Measurements from ENCODE around the gene SNAPC5.
"Not testable (repeated sequence)": the region's sequence is repeated elsewhere in the genome, so short reads cannot be mapped to it uniquely, and the experiment has no call there.

The SNAPC5 gene

GRCh38 chr15:66489179-66489791 is 8.3 kb downstream of the SNAPC5 start:
- DNase-seq (ENCODE audit: low read depth), result no peak

- no peak for DNase-seq (ENCODE audit: low read depth)
Observed at GRCh38 chr15:66488525-66488924, 9.0 kb downstream of the SNAPC5 start.

GRCh38 chr15:66486887-66487286 is 10.7 kb downstream of the SNAPC5 start:
- no peak for DNase-seq (ENCODE audit: low read depth)

- DNase-seq (ENCODE audit: low read depth), result no peak
Observed at GRCh38 chr15:66484539-66485112, 12.9 kb downstream of the SNAPC5 start.

GRCh38 chr15:66483131-66483566 is 14.4 kb downstream of the SNAPC5 start:
- DNase-seq (ENCODE audit: low read depth), result no peak

- no peak for DNase-seq (ENCODE audit: low read depth)
Observed at GRCh38 chr15:66482539-66482938, 15.0 kb downstream of the SNAPC5 start.

- no peak for DNase-seq (ENCODE audit: low read depth)
Observed at GRCh38 chr15:66481107-66481856, 16.3 kb downstream of the SNAPC5 start.

- no peak for DNase-seq (ENCODE audit: low read depth)
Observed at GRCh38 chr15:66480267-66480666, 17.3 kb downstream of the SNAPC5 start.

- DNase-seq (ENCODE audit: low read depth), result no peak
Observed at GRCh38 chr15:66477011-66477410, 20.6 kb downstream of the SNAPC5 start.

GRCh38 chr15:66476535-66476934 is 21.0 kb downstream of the SNAPC5 start:
- no peak for DNase-seq (ENCODE audit: low read depth)

- DNase-seq (ENCODE audit: low read depth), result no peak
Observed at GRCh38 chr15:66474963-66475362, 22.6 kb downstream of the SNAPC5 start.

GRCh38 chr15:66474135-66474534 is 23.4 kb downstream of the SNAPC5 start:
- no peak for DNase-seq (ENCODE audit: low read depth)

GRCh38 chr15:66472176-66472999 is 25.2 kb downstream of the SNAPC5 start:
- no peak for DNase-seq (ENCODE audit: low read depth)

GRCh38 chr15:66470825-66471224 is 26.7 kb downstream of the SNAPC5 start:
- not testable (repeated sequence) for DNase-seq (ENCODE audit: low read depth)

- DNase-seq (ENCODE audit: low read depth), result not testable (repeated sequence)
Observed at GRCh38 chr15:66467162-66468040, 30.2 kb downstream of the SNAPC5 start.

GRCh38 chr15:66465294-66465693 is 32.3 kb downstream of the SNAPC5 start:
- not testable (repeated sequence) for DNase-seq (ENCODE audit: low read depth)

- no peak for DNase-seq (ENCODE audit: low read depth)
Observed at GRCh38 chr15:66462627-66463026, 34.9 kb downstream of the SNAPC5 start.

GRCh38 chr15:66461917-66462316 is 35.6 kb downstream of the SNAPC5 start:
- DNase-seq (ENCODE audit: low read depth), result no peak

GRCh38 chr15:66461294-66461693 is 36.3 kb downstream of the SNAPC5 start:
- DNase-seq (ENCODE audit: low read depth), result not testable (repeated sequence)

- DNase-seq (ENCODE audit: low read depth), result no peak
Observed at GRCh38 chr15:66459818-66460615, 37.5 kb downstream of the SNAPC5 start.

GRCh38 chr15:66456211-66456610 is 41.4 kb downstream of the SNAPC5 start:
- no peak for DNase-seq (ENCODE audit: low read depth)
